Measurements from ENCODE around the gene DONSON.

- TF ChIP-seq CTCF (IDR thresholded peaks at IDR 0.05) (no peak), POLR2AphosphoS5 (IDR thresholded peaks at IDR 0.05) (no peak)
Observed at GRCh38 chr21:33562389-33562788, 26.1 kb downstream of the DONSON start.

All from prostate gland (tissue), 2 donors.